Cerebellar cortex (tissue), 1 donor: Measurements from ENCODE around the gene FUBP3.
"Not testable (repeated sequence)": the region's sequence is repeated elsewhere in the genome, so short reads cannot be mapped to it uniquely, and the experiment has no call there.

Source experiments
- DNase-seq: peaks from one replicate; pipeline ENCODE4 v3.0.0-alpha.2; 2015; ENCODE audit warnings: low spot score

Gene FUBP3

GRCh38 chr9:130556396-130557076 is 22.8 kb upstream of the FUBP3 start:
- no peak for DNase-seq

GRCh38 chr9:130557077-130557468 is 22.3 kb upstream of the FUBP3 start:
- DNase-seq: no peak

GRCh38 chr9:130561056-130561455 is 18.3 kb upstream of the FUBP3 start:
- DNase-seq: no peak

GRCh38 chr9:130562525-130562924 is 16.9 kb upstream of the FUBP3 start:
- DNase-seq: not testable (repeated sequence)

DNA sequence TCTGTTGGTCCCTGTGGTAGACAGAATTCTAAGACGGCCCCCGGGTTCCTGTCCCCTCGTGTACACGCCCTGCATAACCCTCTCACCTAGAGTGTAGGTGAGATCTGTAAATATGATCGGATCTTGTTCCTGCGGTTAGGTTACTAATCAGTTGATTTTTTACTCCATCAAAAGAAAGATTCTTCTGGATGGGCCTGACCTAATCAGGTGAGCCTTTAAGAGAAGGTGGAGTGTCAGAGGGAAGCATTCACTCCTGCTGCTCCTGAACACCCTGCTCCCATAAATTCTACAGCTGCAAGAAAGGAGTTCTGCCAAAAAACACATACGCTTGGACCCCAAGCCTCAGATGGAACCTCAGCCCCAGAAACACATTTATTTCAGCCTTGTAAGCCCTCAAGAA is 15.6 kb upstream of the FUBP3 start:
- no peak for DNase-seq

GRCh38 chr9:130565792-130566191 is 13.6 kb upstream of the FUBP3 start:
- DNase-seq: no peak

DNA sequence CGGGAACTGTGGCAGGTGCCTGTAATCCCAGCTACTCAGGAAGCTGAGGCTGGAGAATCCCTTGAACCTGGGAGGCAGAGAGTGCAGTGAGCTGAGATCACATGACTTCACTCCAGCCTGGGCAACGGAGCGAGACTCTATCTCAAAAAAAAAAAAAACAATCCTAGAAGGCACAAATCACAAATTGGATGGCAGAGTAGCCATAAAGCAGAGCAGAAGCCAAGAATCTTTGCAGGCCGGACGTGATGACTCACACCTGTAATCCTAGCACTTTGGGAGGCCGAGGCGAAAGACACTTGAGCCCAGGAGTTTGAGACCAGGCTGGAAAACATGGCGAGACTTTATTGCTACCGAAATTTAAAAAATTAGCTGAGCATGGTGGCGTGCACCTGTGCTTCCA is 9.2 kb upstream of the FUBP3 start:
- DNase-seq: no peak

- DNase-seq: no peak
Observed at GRCh38 chr9:130575514-130575913, 3.9 kb upstream of the FUBP3 start.

DNA sequence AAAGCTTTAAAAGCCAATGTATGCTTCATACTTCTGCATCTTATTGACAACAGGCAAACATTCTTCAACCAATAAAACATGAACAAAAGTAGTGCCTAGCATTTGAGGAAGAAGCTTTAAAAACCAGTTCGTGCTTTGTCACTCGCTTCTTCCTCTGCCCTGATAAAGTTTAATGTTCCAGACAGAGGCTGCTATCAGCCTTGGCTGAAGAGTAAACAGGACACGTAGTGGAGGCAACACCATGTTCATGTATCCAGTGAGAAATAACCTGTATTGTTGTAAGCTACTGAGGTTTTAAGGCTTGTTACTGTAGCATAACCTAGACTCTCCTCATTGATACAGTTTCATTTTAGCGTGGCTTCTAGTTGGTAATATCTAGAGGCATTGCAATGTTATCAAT is 3.2 kb upstream of the FUBP3 start:
- no peak for DNase-seq

GRCh38 chr9:130579738-130580463 is 524 bp downstream of the FUBP3 start:
- DNase-seq: no peak

DNA sequence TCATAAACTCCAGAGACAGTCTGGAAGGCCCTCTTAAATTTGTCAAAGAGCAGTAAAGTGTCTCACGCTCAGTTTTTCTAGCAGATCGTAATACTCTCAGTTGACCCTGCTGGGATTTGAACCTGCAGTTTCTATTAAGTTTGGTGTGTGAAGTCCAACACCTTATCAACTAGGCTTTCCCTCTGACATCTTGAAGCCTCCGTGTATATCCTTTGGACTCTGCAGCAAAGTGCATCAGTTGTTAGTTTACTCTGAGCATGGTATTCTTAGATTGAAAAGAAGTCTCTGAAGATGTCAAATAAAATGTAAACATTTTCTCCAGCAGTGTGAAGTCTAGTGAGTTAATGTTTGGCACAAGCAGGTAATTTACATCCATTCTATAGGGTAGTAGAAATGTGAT is 2.4 kb downstream of the FUBP3 start:
- DNase-seq: no peak

DNA sequence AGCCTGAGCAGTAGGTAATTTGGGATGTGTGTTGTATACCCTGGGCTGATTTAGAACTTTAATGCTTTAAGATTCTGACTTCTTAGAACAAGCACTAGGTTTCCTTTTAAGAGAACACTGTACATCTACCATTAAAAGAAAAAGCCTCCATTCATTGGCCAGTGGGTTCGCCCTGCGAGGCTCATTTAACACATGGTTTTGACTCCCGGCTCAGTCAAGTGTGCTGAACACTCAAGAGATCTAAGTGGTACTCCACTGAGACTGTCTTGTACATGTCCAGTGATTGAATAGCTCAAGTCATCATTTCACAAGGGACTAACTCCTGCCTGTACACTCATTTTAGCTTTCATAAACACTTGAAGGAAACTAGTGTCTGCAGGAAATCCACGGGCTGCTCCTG is 3.9 kb downstream of the FUBP3 start:
- no peak for DNase-seq

DNA sequence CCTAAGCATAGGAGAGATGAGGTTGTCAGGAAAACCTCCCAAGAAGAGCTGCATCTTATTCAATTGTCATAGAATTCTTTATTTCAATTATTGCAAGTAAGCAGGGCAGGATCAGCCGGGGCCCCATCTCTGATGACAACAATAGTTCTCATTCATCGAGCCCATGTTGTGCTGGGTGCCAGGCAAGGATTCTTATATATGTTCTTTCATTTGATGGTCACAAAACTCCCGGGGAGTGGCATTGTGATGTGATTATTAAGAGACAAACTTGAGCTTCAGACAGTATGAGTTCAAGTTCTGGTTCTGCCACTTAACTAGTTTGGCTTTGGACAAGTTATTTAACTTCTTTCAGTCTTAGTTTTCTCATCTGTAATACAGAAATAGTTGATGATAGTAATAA is 8.5 kb downstream of the FUBP3 start:
- DNase-seq: no peak

DNA sequence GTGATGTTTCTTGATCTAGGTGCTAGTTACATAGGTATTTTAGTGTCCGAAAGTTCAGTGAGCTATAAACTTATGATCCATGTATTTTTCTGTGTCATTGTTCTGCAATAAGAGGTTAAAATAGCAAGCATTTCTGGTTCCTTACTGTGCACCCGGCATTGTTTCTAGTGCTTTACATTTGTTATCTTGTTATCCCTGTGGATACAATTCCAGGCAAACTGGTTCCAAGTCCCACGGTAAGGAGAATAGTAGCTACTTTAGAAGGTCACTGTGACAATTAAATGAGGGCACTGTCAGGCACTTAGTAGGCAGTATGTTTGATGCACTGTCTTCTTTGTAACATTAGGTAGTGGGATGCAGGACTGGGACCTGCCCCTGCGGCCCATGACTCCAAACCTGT is 9.0 kb downstream of the FUBP3 start:
- DNase-seq: no peak

GRCh38 chr9:130589754-130590153 is 10.4 kb downstream of the FUBP3 start:
- no peak for DNase-seq

DNA sequence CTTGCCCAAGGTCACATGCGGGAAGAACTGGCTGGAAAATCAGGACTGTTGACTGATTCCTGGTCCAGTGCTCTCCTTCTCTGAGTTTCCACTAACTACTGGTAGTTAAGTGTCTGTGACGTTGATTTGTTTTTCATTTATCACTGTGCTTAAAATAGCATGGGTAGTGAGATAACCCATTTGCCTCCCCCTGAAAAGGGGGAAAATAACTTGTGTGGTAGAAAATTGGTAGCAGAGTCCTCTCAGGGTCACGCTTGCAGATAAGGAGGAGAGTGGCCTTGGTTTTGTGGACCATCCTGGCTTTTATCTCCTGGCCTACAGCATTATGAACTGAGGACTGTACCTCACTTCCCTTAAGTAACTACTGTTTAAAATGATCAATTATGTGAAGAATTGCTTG is 10.9 kb downstream of the FUBP3 start:
- DNase-seq: no peak

- DNase-seq: no peak
Observed at GRCh38 chr9:130593020-130593419, 13.6 kb downstream of the FUBP3 start.

- DNase-seq: no peak
Observed at GRCh38 chr9:130597228-130597627, 17.9 kb downstream of the FUBP3 start.

DNA sequence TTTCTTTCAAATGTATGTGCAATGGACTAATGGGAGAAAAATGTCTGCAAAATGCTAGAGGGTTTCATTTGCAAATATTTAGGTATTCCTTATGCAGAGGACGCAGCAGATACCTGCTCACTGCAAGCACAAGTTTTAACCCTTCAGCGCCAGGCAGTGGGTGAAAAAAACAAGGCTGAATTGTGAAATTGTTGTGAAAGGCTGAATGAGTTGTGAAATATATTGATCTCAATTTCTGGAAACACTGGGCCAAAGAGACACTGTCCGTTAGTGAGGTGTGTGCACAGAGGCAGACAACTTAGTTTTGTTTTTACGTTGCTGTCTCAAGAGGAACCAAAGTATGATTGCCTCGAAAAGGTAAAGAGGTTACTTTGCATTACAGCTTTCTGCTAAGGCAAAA is 18.8 kb downstream of the FUBP3 start:
- no peak for DNase-seq

DNA sequence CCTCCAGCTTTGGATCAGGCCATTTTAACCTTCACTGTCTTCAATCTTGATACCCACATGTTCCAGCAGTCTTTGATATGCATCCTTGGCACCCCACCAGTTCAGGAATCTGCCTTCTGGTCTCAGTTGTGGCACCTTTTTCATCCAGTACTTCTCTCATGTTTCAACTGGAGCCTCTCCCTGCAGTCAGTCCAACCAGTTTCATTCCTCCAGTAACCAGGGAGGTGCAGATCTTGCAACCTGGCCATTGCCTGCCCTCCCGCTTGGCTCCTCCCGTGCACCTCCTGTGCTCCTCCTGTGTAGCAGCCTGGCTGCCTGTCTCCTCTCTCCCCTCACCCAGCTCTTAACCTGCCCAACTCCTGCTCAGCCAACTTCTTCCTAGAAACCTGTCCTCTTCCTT is 20.2 kb downstream of the FUBP3 start:
- DNase-seq: no peak

- DNase-seq: no peak
Observed at GRCh38 chr9:130601100-130601499, 21.7 kb downstream of the FUBP3 start.

DNA sequence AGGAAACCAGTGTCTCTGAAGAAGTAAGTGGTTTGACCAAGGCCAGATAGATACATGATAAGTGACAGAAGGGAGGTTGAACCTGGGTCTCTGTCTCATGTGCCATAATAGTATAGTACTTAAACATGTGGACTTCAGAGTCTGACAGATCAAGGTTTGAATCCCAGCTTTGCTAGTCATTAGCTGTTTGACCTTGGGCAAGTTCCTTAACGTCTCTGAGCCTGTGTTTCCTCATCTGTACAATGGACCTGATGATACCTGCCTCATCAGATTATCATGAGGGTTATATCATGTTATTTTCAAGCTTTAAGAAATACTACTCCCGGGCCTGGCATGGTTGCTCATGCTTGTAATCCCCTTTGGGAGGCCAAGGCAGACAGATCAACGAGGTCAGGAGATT is 24.9 kb downstream of the FUBP3 start:
- DNase-seq: no peak

- no peak for DNase-seq
Observed at GRCh38 chr9:130606887-130607600, 27.7 kb downstream of the FUBP3 start.
